Right lung (tissue), 5 donors: ENCODE measurements around the gene CDH16. TPM values are rescaled to one million over a fixed set of nuclear protein-coding genes. Genes with fewer than 3 reads are reported as not detected.
"Not testable (repeated sequence)": the region's sequence is repeated elsewhere in the genome, so short reads cannot be mapped to it uniquely, and the experiment has no call there.

Experiments
- DNase-seq, 2 donors: peaks; one replicate each; pipeline ENCODE4 v3.0.0-alpha.2; 2013
- polyA plus RNA-seq, 5 donors: library from polyadenylated mRNA; unstranded; fragments of 120-200 nt; gene quantifications; one replicate each; pipeline versions ENCODE4 v1.2.1 to v1.2.3, GENCODE V29; 2013; ENCODE audit warnings: inconsistent platforms in 1 of 5, low replicate concordance in 1 of 5; ENCODE audit not compliant: insufficient read length in 5 of 5, insufficient read depth in 1 of 5

Gene CDH16
- polyA plus RNA-seq, 5 donors: 22.5 to 66.6 (median 37.7) TPM

DNA sequence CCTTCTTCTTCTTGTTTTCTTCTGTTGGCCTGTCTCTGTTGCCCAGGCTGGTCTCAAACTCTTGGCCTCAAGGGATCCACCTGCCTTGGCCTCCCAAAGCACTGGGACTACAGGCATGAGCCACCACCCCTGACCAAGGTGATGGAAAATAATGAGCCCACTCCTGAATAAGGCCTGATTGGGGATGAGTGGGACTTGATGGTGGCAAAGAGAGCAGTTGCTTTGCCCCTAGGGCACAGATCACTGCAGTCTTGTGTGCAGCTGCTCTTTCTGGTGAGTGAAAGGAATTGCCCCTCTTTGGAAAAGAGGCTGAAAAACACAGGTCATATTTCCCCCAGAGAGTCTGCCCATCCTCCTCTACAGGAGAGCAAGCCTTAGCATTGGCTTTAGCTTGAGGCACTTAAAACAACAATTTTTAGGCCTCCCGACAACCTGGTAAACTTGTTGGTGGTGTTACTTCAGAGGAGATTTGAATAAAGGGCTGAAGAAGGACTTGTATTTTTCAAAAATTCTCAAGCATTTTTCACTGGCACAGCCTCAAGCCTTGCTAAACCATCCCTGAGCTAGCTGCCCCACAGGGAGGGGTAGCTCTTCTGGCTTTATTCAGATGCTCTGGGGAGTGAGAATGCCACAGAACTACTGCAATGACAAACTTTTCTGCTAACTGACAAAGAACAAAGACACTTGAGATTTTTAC, 44.5 kb downstream of the CDH16 start:
- no peak for DNase-seq

DNA sequence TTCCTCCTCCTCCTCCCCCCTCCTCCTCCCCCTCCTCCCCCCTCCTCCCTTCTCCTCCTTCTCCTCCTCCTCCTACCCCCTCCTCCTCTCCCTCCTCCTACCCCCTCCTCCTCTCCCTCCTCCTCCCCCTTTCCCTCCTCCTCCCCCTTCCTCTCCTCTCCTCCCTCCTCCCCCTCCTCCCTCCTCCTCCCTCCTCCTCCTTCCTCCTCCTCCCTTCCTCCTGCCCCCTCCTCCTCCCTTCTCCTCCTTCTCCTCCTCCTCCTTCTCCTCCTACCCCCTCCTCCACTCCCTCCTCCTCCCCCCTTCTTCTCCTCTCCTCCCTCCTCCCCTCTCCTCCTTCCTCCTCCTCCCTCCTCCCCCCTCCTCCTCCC, 45.0 kb downstream of the CDH16 start:
- no peak for DNase-seq

DNA sequence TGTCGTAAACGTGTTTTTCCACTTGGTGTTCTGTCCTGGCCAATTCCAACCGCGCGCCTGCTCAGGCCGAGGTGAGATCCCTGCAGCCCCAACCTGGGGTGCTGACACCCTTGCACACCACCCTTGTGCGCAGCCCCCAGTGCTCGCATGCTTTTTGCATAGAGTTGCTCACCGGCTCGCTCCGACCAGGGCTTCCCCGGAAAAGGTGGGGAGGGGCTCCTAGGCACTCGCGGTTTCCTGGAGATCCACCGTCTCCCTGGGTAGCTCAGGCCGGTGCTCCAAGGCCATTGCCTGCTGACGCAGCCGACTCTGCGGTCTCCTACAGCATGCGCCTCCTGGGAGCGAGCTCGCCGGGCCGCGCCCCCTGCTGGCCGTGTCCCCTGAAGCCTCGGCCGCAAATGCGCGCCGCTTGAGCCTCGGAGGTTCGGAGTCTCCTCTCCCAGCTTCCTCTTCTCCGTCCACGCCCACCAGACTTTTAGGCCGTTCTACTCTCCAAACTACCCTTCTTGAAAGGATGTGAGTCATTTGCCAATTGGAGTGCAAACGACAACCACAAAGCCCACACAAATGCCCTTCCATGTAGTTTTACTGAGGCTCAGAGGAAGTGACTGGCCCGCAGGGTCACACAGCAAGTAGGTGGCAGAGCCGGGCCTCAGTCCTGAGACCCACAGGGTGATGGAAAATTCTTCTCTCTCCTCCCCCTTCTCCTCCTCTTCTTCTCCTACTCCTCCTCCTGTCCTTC, 45.6 kb downstream of the CDH16 start:
- peak; percentile 69 to 79 for DNase-seq

DNA sequence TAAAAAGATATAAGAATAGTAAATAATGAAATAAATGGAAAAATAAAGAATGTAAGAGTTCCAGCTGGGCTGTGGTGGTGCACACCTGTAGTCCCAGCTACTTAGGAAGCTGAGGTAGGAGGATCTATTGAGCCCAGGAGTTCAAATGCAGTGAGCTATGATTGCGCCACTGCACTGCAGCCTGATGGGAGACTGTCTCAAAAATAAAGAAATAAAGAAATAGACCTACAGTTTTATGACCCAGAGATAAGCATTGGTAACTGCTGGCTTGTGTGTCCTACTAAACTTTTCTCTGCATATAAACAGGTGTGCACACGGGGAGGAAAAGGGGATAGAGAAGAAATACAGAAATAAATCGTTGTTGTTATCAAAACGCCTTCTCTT, 46.1 kb downstream of the CDH16 start:
- no peak for DNase-seq

DNA sequence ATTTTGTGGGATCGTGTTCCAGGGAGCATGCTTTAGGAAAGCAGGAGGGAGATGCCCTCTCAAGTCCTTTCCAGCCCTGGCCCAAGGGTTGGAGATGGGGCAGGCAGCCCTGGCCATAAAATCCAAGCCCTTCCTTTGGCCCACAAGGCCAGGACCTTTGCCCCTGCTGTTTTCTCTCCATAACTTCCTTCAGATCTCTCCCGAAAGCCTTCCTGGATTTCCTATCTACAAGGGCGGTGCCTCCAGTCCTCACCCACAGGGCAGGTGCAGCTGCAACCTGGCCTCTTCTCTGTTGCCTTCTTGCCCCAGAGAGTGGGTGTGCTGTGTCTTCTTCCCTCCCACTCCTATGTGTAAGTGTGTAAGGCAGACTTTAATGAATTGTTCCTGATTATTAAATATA, 46.8 kb downstream of the CDH16 start:
- no peak for DNase-seq

DNA sequence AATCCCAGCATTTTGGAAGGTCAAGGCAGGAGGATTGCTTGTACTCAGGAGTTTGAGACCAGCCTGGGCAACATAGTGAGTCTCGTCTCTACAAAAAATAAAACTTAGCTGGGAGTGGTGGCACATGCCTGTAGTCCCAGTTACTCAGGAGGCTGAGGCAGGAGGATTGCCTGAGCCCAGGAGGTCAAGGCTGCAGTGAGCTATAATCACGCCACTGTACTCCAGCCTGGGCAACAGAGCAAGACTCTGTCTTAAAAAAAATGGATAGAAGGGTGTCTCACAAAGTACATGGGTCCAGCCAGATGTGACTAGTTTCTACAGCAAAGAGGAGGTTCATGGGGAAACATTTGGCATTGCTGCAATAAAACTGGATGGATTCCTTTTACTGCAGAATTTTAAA, 47.3 kb downstream of the CDH16 start:
- not testable (repeated sequence) for DNase-seq

DNA sequence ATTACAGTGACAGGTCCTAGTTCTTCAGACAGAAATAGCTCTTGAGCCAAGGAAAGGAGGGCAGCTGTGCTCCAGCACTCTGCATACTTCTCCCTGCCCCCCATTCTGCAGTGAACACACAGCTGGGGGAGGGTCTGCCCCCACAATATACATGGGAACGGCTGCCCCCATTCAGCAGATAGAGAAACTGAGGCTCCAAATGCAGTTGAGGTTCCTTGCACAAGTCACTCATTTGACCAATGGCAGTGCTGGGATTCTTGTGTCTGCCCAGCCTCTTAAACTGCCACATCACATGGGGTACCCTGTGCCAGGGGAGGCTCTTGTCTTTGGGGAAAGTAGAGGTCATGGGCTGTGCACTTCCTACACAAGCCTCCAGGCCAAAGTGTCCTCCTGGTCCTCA, 49.3 kb downstream of the CDH16 start:
- DNase-seq: no peak

DNA sequence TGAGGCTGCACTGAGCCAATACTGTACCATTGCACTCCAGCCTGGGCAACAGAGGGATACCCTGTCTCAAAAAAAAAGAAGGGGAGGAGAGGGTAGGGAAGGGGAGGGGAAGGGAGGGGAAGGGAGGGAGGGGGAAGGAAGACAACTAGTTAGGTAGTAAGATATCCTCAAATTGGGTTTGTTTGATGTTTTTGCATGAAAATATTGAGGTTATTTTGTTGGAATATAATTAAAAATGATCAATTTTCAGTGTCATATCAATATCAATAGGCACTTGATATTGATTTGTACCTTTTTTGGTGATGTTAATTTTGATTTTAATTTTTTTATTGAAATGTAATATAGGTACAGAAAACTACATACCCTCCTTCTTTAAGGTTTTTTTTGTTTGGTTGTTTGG, 55.0 kb downstream of the CDH16 start:
- DNase-seq: no peak

DNA sequence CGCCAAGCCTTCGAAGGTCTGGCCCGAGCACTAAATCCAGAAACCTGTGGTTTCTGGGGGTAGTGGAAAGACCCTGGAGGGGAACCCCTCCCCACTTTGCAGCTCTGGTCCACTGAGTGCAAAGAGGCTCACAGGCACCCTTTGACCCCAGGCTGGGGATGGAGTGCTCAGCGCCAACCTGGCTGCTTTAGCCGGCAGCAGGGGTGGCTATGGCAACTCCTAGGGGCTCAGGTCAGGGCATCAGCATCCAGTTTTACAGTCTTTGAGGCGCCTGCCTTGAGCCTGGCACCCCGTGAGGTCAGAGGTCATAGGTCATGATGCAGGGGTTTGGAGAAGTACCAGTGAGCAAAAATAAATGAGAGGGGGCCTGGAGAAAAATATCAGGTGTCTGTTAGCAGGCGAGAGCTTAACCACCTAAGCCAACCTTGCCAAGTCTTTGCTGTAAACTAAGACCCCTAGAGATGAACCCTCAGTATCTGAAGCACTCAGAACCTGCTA, 56.6 kb downstream of the CDH16 start:
- DNase-seq: no peak

DNA sequence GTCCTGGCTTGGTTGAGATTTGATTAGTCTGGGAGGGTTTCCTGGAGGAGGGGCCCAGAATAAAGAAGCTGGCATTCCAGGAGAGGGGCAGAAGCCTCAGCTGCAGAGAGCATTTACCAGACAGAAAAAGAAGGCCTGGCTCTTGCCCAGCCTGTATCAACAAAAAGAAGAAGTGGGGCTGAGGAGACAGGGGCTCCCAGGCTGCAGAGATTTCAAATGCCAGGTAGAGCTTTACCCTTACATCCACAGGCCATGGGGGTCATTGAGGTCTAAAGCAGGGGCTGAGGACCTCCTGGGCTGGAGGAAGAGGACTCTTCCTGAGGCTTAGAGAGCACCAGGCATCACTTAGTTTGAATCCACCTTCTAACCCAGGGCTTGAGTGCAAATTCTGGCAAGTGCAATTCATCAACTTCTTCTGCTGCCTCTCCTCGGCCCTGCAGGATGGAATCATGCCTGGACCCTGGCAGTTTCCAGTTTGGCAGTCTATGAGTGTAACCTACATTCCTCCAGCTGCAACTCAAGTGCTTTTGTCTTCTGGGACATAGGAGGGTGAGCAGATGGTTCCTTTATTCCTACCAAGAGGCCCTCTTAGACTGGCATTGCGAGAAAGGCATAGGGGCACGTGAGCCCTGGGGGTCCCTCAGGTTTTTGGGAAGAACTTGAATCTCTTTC, 59.2 kb downstream of the CDH16 start:
- no peak for DNase-seq

DNA sequence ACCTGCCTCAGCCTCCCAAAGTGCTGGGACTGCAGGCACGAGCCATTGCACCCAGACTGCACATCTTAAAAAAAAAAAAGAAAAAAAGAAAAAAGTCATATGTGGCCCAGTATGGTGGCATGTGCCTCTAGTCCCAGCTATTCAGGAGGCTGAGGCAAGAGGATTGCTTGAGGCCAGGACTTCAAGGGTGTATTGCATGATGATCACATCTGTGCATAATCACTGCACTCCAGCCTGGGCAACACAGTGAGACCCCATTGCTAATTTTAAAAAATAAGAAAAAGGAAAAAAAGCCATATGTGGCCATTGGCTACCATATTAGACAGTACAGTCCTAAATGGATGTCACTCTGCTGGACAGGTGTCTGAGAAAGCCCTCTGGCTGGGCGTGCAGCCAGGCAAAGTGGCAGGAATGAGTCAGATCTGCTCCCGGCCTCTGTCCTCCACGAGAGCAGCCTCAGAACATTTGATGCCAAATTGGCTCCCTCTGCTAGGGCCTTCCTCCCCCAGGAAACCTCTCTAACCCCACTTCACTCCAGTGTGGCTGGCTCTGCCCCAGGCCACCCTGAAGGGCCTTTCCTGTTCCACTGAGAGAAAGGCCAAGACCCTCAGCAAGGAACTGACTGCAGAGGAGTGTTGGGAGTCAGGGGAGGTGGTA, 59.8 kb downstream of the CDH16 start:
- no peak for DNase-seq

Other genes starting within 250 kb of the CDH16 start
- 10 to 100 TPM; 21.1 to 36.4 (median 27.7) TPM for gene CMTM4, start 222.1 kb downstream of the CDH16 start, polyA plus RNA-seq
- 100 to 1,000 TPM; 114 to 161 (median 144) TPM for gene DYNC1LI2, start 167.3 kb downstream of the CDH16 start, polyA plus RNA-seq
- under 1 TPM in 3 of 5 donors, not detected in 2; 0.05 to 0.23 (median 0.10) TPM for gene TERB1, start 117.3 kb downstream of the CDH16 start, polyA plus RNA-seq
- gene NAE1, start 87.9 kb downstream of the CDH16 start, polyA plus RNA-seq: 100 to 1,000 TPM in 1 of 5 donors, 10 to 100 TPM in 4; 62.2 to 105 (median 90.3) TPM
- gene CA7, start 74.5 kb downstream of the CDH16 start, polyA plus RNA-seq: under 1 TPM in 1 of 5 donors, not detected in 4; 0.06 TPM
- gene PDP2, start 38.4 kb downstream of the CDH16 start, polyA plus RNA-seq: 1 to 10 TPM; 5.8 to 9.3 (median 8.9) TPM
- gene RRAD, start 6.7 kb upstream of the CDH16 start, polyA plus RNA-seq: 10 to 100 TPM in 2 of 5 donors, 1 to 10 TPM in 3; 6.7 to 10.7 (median 9.6) TPM
- 10 to 100 TPM; 65.0 to 98.6 (median 80.7) TPM for gene CIAO2B, start 15.5 kb upstream of the CDH16 start, polyA plus RNA-seq
- gene CES2, start 16.6 kb upstream of the CDH16 start, polyA plus RNA-seq: 10 to 100 TPM; 30.8 to 37.9 (median 36.0) TPM
- gene CES3, start 42.4 kb upstream of the CDH16 start, polyA plus RNA-seq: 1 to 10 TPM; 4.0 to 5.6 (median 4.2) TPM
- 10 to 100 TPM in 1 of 5 donors, 1 to 10 TPM in 4; 6.2 to 11.9 (median 7.3) TPM for gene CES4A, start 69.7 kb upstream of the CDH16 start, polyA plus RNA-seq
- 10 to 100 TPM; 55.5 to 65.8 (median 61.0) TPM for gene CBFB, start 110.3 kb upstream of the CDH16 start, polyA plus RNA-seq
- 10 to 100 TPM; 21.1 to 25.8 (median 23.0) TPM for gene PHAF1, start 191.1 kb upstream of the CDH16 start, polyA plus RNA-seq
- gene B3GNT9, start 232.1 kb upstream of the CDH16 start, polyA plus RNA-seq: 10 to 100 TPM; 16.4 to 30.4 (median 18.7) TPM
- gene TRADD, start 241.0 kb upstream of the CDH16 start, polyA plus RNA-seq: 10 to 100 TPM in 2 of 5 donors, 1 to 10 TPM in 3; 5.0 to 12.0 (median 7.0) TPM
- 1 to 10 TPM; 1.5 to 4.0 (median 3.6) TPM for gene FBXL8, start 241.1 kb upstream of the CDH16 start, polyA plus RNA-seq
- 1 to 10 TPM; 3.6 to 5.9 (median 4.4) TPM for gene HSF4, start 245.9 kb upstream of the CDH16 start, polyA plus RNA-seq